IMR-90 (cell line): ENCODE data around the gene CCDC32. TPM values are rescaled to one million over a fixed set of nuclear protein-coding genes. Genes with fewer than 3 reads are reported as not detected.

Experiments used
- ATAC-seq: fragments of 200-7000 bp; cut with Tn5 transposase; 2 replicates; pipeline ENCODE4 v1.9.1; 2020; ENCODE audit warnings: low read depth, mild to moderate bottlenecking, moderate library complexity
- BruUV-seq: library from RNA; stranded (reverse); fragments of 400-500 nt; replicated peaks from 2 replicates; lab custom pipeline; 2021; lab: Mats Ljungman, UMichigan
- CTCF ChIA-PET: fragments of 300-600 bp; formaldehyde crosslinking; extraction: SDS; loops from one replicate; lab custom pipeline; 2021; ENCODE audit warnings: antibody characterized with exemption; lab: Yijun Ruan, JAX
- POLR2A ChIA-PET: fragments of 300-600 bp; sonication (Branson Sonifier 250); formaldehyde crosslinking; loops from one replicate; lab custom pipeline; 2022; ENCODE audit warnings: antibody characterized with exemption; ENCODE audit not compliant: unreplicated experiment; lab: Charles Lee
- DNase-seq: peaks from one replicate; pipeline ENCODE4 v3.0.0; 2013
- H2AFZ ChIP-seq: replicated peaks from 2 replicates; pipeline ENCODE3; 2013; ENCODE audit warnings: low read length, mild to moderate bottlenecking; ENCODE audit not compliant: poor library complexity
- H2AK5ac ChIP-seq: 2 replicates; pipeline ENCODE4 v1.6.1; 2013; ENCODE audit warnings: low read depth, low read length, inconsistent platforms
- H2AK9ac ChIP-seq: replicated peaks from 2 replicates; pipeline ENCODE3; 2013; ENCODE audit warnings: mild to moderate bottlenecking, low read depth, low read length, moderate library complexity; ENCODE audit not compliant: poor library complexity
- H2BK120ac ChIP-seq: 2 replicates; pipeline ENCODE4 v1.6.1; 2013; ENCODE audit warnings: low read depth, low read length, inconsistent platforms
- H2BK15ac ChIP-seq: 3 replicates; pipeline ENCODE4 v1.6.1; 2013; ENCODE audit warnings: low read depth, low read length, inconsistent platforms
- H2BK20ac ChIP-seq: 2 replicates; pipeline ENCODE4 v1.6.1; 2013; ENCODE audit warnings: low read depth, mild to moderate bottlenecking, inconsistent platforms, low read length, moderate library complexity
- H2BK5ac ChIP-seq: 2 replicates; pipeline ENCODE4 v1.6.1; 2013; ENCODE audit warnings: mild to moderate bottlenecking, low read depth, low read length, inconsistent platforms; ENCODE audit not compliant: poor library complexity, severe bottlenecking
- H3K14ac ChIP-seq: replicated peaks from 2 replicates; pipeline ENCODE4 v1.6.1; 2013; ENCODE audit warnings: low read depth, low read length, inconsistent platforms
- H3K18ac ChIP-seq: 2 replicates; pipeline ENCODE4 v1.6.1; 2013; ENCODE audit warnings: low read depth, low read length, control low read depth
- H3K23ac ChIP-seq: 2 replicates; pipeline ENCODE4 v1.6.1; 2013; ENCODE audit warnings: low read depth, low read length, inconsistent platforms
- H3K27ac ChIP-seq: 2 replicates; pipeline ENCODE4 v1.5.1; 2013; ENCODE audit warnings: mild to moderate bottlenecking, control low read depth, low read length; ENCODE audit not compliant: insufficient read depth
- H3K27me3 ChIP-seq: 2 replicates; pipeline ENCODE4 v1.6.1; 2013; ENCODE audit warnings: low read length; ENCODE audit not compliant: control insufficient read depth, insufficient read depth
- H3K36me3 ChIP-seq: 2 replicates; pipeline ENCODE4 v1.6.1; 2013; ENCODE audit warnings: low read length, mixed read lengths; ENCODE audit not compliant: control insufficient read depth, insufficient read depth
- H3K4ac ChIP-seq: 2 replicates; pipeline ENCODE4 v1.6.1; 2013; ENCODE audit warnings: low read depth, low read length, inconsistent platforms
- H3K4me1 ChIP-seq: 2 replicates; pipeline ENCODE4 v1.6.1; 2013; ENCODE audit warnings: low read length, mixed read lengths; ENCODE audit not compliant: control insufficient read depth, insufficient read depth
- H3K4me2 ChIP-seq: 2 replicates; pipeline ENCODE4 v1.6.1; 2013; ENCODE audit warnings: low read depth, mild to moderate bottlenecking, control low read depth, low read length, moderate library complexity
- H3K4me3 ChIP-seq: 2 replicates; pipeline ENCODE4 v1.5.1; 2013; ENCODE audit warnings: low read depth, mild to moderate bottlenecking, control low read depth, low read length, moderate library complexity; ENCODE audit not compliant: insufficient read depth
- H3K56ac ChIP-seq: 2 replicates; pipeline ENCODE4 v1.6.1; 2013; ENCODE audit warnings: low read length, inconsistent platforms; ENCODE audit not compliant: insufficient read depth; ENCODE audit errors: extremely low read depth
- H3K79me1 ChIP-seq, 2 experiments: 2 replicates each; pipeline ENCODE4 v1.6.1; 2013; ENCODE audit warnings: low read length in 2 of 2, inconsistent platforms in 1 of 2, low read depth in 1 of 2
- H3K9ac ChIP-seq: 2 replicates; pipeline ENCODE4 v1.6.1; 2013; ENCODE audit warnings: low read depth, low read length, control low read depth
- H3K9me1 ChIP-seq: 2 replicates; pipeline ENCODE4 v1.6.1; 2013; ENCODE audit warnings: low read length, inconsistent platforms; ENCODE audit not compliant: insufficient read depth
- H3K9me3 ChIP-seq: 2 replicates; pipeline ENCODE4 v1.6.1; 2013; ENCODE audit warnings: low read length; ENCODE audit not compliant: control insufficient read depth, insufficient read depth
- H4K20me1 ChIP-seq: 2 replicates; pipeline ENCODE4 v1.6.1; 2013; ENCODE audit warnings: low read length, inconsistent platforms; ENCODE audit not compliant: insufficient read depth
- H4K5ac ChIP-seq: 2 replicates; pipeline ENCODE4 v1.6.1; 2013; ENCODE audit warnings: mild to moderate bottlenecking, low read depth, low read length, control low read depth
- H4K8ac ChIP-seq, 2 experiments: 2 replicates each; pipeline ENCODE4 v1.6.1; 2013; ENCODE audit warnings: low read depth in 2 of 2, low read length in 2 of 2, control low read depth in 1 of 2, inconsistent platforms in 1 of 2
- H4K91ac ChIP-seq: 2 replicates; pipeline ENCODE4 v1.6.1; 2013; ENCODE audit warnings: low read depth, low read length, inconsistent platforms; ENCODE audit not compliant: insufficient read depth
- FOS ChIP-seq: fragments of 150-350 bp; IDR thresholded peaks from 2 replicates; pipeline ENCODE4 v1.6.1; 2016; ENCODE audit warnings: low read depth, low read length
- NFE2L2 ChIP-seq: fragments of 150-350 bp; IDR thresholded peaks from 2 replicates; pipeline ENCODE4 v1.6.1; 2016; ENCODE audit warnings: low read depth, mild to moderate bottlenecking, low read length
- RAD21 ChIP-seq: IDR thresholded peaks from 2 replicates; pipeline ENCODE4 v1.6.1; 2012; ENCODE audit warnings: low read length, improper control_type of control experiment
- RFX5 ChIP-seq: IDR thresholded peaks from 2 replicates; pipeline ENCODE4 v1.8.0; 2012; ENCODE audit warnings: low read depth, mild to moderate bottlenecking, low read length, moderate library complexity
- WGBS, 2 experiments: methylation state at CpG; one replicate each; pipeline versions ENCODE4 v1.1.5 to v1.1.7; 2013; ENCODE audit warnings: missing lambda C conversion rate in 2 of 2; ENCODE audit not compliant: insufficient read length in 1 of 2; ENCODE audit errors: extremely low coverage in 2 of 2; 5-methylcytosine and 5-hydroxymethylcytosine counted together
- dilution Hi-C: fragments of 300-500 bp; cut with HindIII; formaldehyde crosslinking; loops from one replicate; pipeline ENCODE4 v1.14.3; 2018; ENCODE audit warnings: low sequenced_read_pairs; ENCODE audit not compliant: unreplicated experiment
- in situ Hi-C: fragments of 300-500 bp; cut with MboI; formaldehyde crosslinking; loops from 3 replicates; pipeline ENCODE4 v1.14.3; 2019; ENCODE audit warnings: low sequenced_read_pairs, inconsistent platforms, mixed read lengths
- intact Hi-C: fragments of 100-400 bp; cut with micrococcal nuclease; formaldehyde crosslinking; loops from 2 replicates; pipeline ENCODE4 v1.10.0; 2022
- polyA plus RNA-seq, 3 experiments: library from polyadenylated mRNA; depleted of rRNA; stranded (reverse); fragments of >200 nt; gene quantifications; 2 replicates each; pipeline ENCODE4 v1.2.3, GENCODE V29; 2012; ENCODE audit warnings: low replicate concordance in 1 of 3
- total RNA-seq: library from RNA; depleted of rRNA; stranded (reverse); fragments of >200 nt; gene quantifications from 2 replicates; pipeline ENCODE4 v1.2.3, GENCODE V29; 2012
- TF ChIP-seq, protein P1 (sequence below): fragments of 150-350 bp; IDR thresholded peaks from 2 replicates; pipeline ENCODE4 v1.6.1; 2016; ENCODE audit warnings: low read depth, mild to moderate bottlenecking, low read length, moderate library complexity, borderline replicate concordance

Gene CCDC32
- total and polyA plus RNA-seq, 2 of the 4 experiments (the other 2 are of a cell fraction): 14.8 to 15.1 TPM

DNA sequence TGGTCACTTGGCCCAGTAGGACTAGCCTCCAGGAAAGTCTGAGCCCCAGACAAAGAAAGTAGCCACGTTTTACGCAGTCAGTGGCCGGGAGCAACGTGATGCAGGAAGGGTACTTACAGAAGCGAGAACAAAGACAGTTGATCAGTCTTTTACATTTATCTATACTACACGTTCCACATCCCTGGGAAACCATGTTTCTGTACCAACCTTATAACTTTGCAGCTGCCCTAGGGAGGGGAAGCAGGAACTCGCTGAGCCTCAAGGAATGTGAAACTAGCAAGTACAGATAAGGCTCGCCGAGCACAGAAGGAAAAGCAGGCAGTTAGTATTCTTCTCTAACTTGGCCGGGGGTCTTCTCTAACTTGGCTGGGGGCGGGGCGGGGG lies 25.8 kb upstream of the CCDC32 start:
- no peak for ATAC-seq
- H3K23ac ChIP-seq: no peak overlapping the region
- WGBS, 2 experiments: no CpG with 5 or more reads among the region's 12 CpGs
- intact Hi-C loops: loop anchor here (2.0 kb wide), 1 partner anchor 72 kb away; no protein-coding TSS in a partner anchor
- no peak overlapping the region for H2BK20ac ChIP-seq
- H3K9me1 ChIP-seq: no peaks in the 10 kb centered on the region
- no peaks in the 10 kb centered on the region for H3K4me1 ChIP-seq
- BruUV-seq: no TSS peak
- POLR2A ChIA-PET: no interaction called here
- H3K9me3 ChIP-seq: no peaks in the 10 kb centered on the region
- H4K91ac ChIP-seq: no peak overlapping the region
- H2AK9ac ChIP-seq: no peak overlapping the region
- no peak overlapping the region for H3K4me3 ChIP-seq
- CTCF ChIA-PET: interaction anchor here (0.5 to 1.5 kb wide), 2 partner anchors 128 to 154 kb away, joined by 3 read pairs; no protein-coding TSS in a partner anchor
- H3K27ac ChIP-seq: no peak overlapping the region
- no peak overlapping the region for H3K9ac ChIP-seq
- no peak for TF ChIP-seq RFX5
- no peak for TF ChIP-seq RAD21
- TF ChIP-seq, protein P1, sequence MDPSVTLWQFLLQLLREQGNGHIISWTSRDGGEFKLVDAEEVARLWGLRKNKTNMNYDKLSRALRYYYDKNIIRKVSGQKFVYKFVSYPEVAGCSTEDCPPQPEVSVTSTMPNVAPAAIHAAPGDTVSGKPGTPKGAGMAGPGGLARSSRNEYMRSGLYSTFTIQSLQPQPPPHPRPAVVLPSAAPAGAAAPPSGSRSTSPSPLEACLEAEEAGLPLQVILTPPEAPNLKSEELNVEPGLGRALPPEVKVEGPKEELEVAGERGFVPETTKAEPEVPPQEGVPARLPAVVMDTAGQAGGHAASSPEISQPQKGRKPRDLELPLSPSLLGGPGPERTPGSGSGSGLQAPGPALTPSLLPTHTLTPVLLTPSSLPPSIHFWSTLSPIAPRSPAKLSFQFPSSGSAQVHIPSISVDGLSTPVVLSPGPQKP: no peak
- no peak for TF ChIP-seq NFE2L2
- no peak for TF ChIP-seq FOS
- H3K18ac ChIP-seq: no peak overlapping the region
- H3K4me2 ChIP-seq: peak overlapping the region; percentile 63; the same call in 1 of the 2 replicates
- H2BK15ac ChIP-seq: no peak overlapping the region
- H4K5ac ChIP-seq: no peak overlapping the region
- no peak overlapping the region for H2BK120ac ChIP-seq
- dilution Hi-C loops: no loop called here
- H3K14ac ChIP-seq: no peak overlapping the region
- H3K56ac ChIP-seq: no peak overlapping the region
- H4K20me1 ChIP-seq: no peaks in the 10 kb centered on the region
- no peak overlapping the region for H2AK5ac ChIP-seq
- peak overlapping the region in 1 of 2 experiments; percentile 45; a peak in 1 of 4 replicates for H4K8ac ChIP-seq
- no peak overlapping the region for H2BK5ac ChIP-seq
- no peaks in the 10 kb centered on the region for H3K27me3 ChIP-seq
- peaks cover 0 to 7% of the 10 kb centered on the region in 2 experiments; a peak in 3 of 4 replicates for H3K79me1 ChIP-seq
- H3K36me3 ChIP-seq: no peaks in the 10 kb centered on the region
- DNase-seq: no peak
- peak overlapping the region; percentile 69 for H2AFZ ChIP-seq
- H3K4ac ChIP-seq: 0 out of 2 replicates have a peak overlapping the region, but pooled peaks have one; percentile 13
- in situ Hi-C loops: no loop called here
